SK-N-SH treated with all-trans-retinoic acid at 6 μM for 48 hours (cell line): ENCODE data around the gene CNTFR.

Experiments used
- ARNTL ChIP-seq: fragments of 450-650 bp; formaldehyde crosslinking; IDR thresholded peaks from 2 replicates; pipeline ENCODE4 v1.5.0; 2020; ENCODE audit warnings: low read depth, mild to moderate bottlenecking, moderate library complexity, borderline replicate concordance
- BACH2 ChIP-seq: fragments of 250-450 bp; sonication (Bioruptor Pico); IDR thresholded peaks from 2 replicates; pipeline ENCODE4 v1.9.0; 2021; ENCODE audit warnings: mild to moderate bottlenecking, borderline replicate concordance
- CREB5 ChIP-seq: fragments of 250-450 bp; sonication (Bioruptor Pico); IDR thresholded peaks from 2 replicates; pipeline ENCODE4 v1.5.1; 2020; ENCODE audit warnings: low read depth, mild to moderate bottlenecking, moderate library complexity
- CSDC2 ChIP-seq: fragments of 250-450 bp; sonication (Bioruptor Pico); IDR thresholded peaks from 2 replicates; pipeline ENCODE4 v1.5.0; 2020; ENCODE audit warnings: mild to moderate bottlenecking, moderate library complexity
- ESRRG ChIP-seq: fragments of 250-450 bp; sonication (Bioruptor Pico); IDR thresholded peaks from 2 replicates; pipeline ENCODE4 v1.6.1; 2021; ENCODE audit warnings: mild to moderate bottlenecking
- ISL1 ChIP-seq: fragments of 250-450 bp; sonication (Bioruptor Pico); IDR thresholded peaks from 2 replicates; pipeline ENCODE4 v2.1.2; 2022; ENCODE audit warnings: mild to moderate bottlenecking, moderate library complexity
- RARB ChIP-seq: fragments of 250-450 bp; sonication (Bioruptor Pico); IDR thresholded peaks from 2 replicates; pipeline ENCODE4 v1.8.0; 2021; ENCODE audit warnings: mild to moderate bottlenecking, moderate library complexity
- TOX ChIP-seq: fragments of 250-450 bp; sonication (Bioruptor Pico); IDR thresholded peaks from 2 replicates; pipeline ENCODE4 v1.8.0; 2021; ENCODE audit warnings: mild to moderate bottlenecking, moderate library complexity, borderline replicate concordance
- TSHZ2 ChIP-seq: fragments of 250-450 bp; sonication (Bioruptor Pico); IDR thresholded peaks from 2 replicates; pipeline ENCODE4 v1.5.0; 2020; ENCODE audit warnings: mild to moderate bottlenecking, moderate library complexity
- ZFP3 ChIP-seq: fragments of 250-450 bp; sonication (Bioruptor Pico); IDR thresholded peaks from 2 replicates; pipeline ENCODE4 v1.5.0; 2020; ENCODE audit warnings: mild to moderate bottlenecking, moderate library complexity
- ZFP30 ChIP-seq: fragments of 450-650 bp; formaldehyde crosslinking; IDR thresholded peaks from 2 replicates; pipeline ENCODE4 v1.5.0; 2022; ENCODE audit warnings: mild to moderate bottlenecking, moderate library complexity
- ZNF70 ChIP-seq: fragments of 450-650 bp; formaldehyde crosslinking; IDR thresholded peaks from 2 replicates; pipeline ENCODE4 v1.5.0; 2020; ENCODE audit warnings: mild to moderate bottlenecking, moderate library complexity
- ZNF8 ChIP-seq: fragments of 450-650 bp; formaldehyde crosslinking; IDR thresholded peaks from 2 replicates; pipeline ENCODE4 v1.5.0; 2020; ENCODE audit warnings: mild to moderate bottlenecking, moderate library complexity
- TF ChIP-seq, protein P1 (sequence below): fragments of 250-450 bp; sonication (Bioruptor Pico); IDR thresholded peaks from 2 replicates; pipeline ENCODE4 v1.8.0; 2020; ENCODE audit warnings: mild to moderate bottlenecking, moderate library complexity, borderline replicate concordance

- TF ChIP-seq ZNF70 (CRISPR knock-in tag) (no peak), ZNF8 (CRISPR knock-in tag) (no peak), CREB5 (CRISPR knock-in tag) (no peak), RARB (CRISPR knock-in tag) (no peak), TOX (CRISPR knock-in tag) (no peak), ESRRG (CRISPR knock-in tag) (no peak), ZFP30 (no peak), ZFP3 (CRISPR knock-in tag) (no peak), ARNTL (CRISPR knock-in tag) (no peak), CSDC2 (CRISPR knock-in tag) (no peak), TSHZ2 (CRISPR knock-in tag) (no peak), ISL1 (CRISPR knock-in tag) (no peak), BACH2 (CRISPR knock-in tag) (no peak)
- TF ChIP-seq, protein P1, sequence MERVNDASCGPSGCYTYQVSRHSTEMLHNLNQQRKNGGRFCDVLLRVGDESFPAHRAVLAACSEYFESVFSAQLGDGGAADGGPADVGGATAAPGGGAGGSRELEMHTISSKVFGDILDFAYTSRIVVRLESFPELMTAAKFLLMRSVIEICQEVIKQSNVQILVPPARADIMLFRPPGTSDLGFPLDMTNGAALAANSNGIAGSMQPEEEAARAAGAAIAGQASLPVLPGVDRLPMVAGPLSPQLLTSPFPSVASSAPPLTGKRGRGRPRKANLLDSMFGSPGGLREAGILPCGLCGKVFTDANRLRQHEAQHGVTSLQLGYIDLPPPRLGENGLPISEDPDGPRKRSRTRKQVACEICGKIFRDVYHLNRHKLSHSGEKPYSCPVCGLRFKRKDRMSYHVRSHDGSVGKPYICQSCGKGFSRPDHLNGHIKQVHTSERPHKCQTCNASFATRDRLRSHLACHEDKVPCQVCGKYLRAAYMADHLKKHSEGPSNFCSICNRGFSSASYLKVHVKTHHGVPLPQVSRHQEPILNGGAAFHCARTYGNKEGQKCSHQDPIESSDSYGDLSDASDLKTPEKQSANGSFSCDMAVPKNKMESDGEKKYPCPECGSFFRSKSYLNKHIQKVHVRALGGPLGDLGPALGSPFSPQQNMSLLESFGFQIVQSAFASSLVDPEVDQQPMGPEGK (CRISPR knock-in tag) = no peak
These were observed 2.3 kb downstream of the CNTFR start for GRCh38 chr9:34587271-34587670.
